ENCODE data around the gene AMBP.

GRCh38 chr9:114099669-114100270, 21.7 kb upstream of the AMBP start:
- TF ChIP-seq CTCF (IDR thresholded peaks at IDR 0.05): no peak
- no peak for TF ChIP-seq ZBTB33 (IDR thresholded peaks at IDR 0.05; ENCODE audit: borderline replicate concordance, low read depth)
- no peak for TF ChIP-seq EZH2phosphoT487 (IDR thresholded peaks at IDR 0.05; ENCODE audit: borderline replicate concordance, low read depth)
- TF ChIP-seq MAX (IDR thresholded peaks at IDR 0.05; ENCODE audit: low read depth): no peak
- TF ChIP-seq MXI1 (IDR thresholded peaks at IDR 0.05; ENCODE audit: low read depth, low read length): no peak
- TF ChIP-seq SIN3A (IDR thresholded peaks at IDR 0.05; ENCODE audit: borderline replicate concordance, low read depth, low read length): no peak
- no peak for TF ChIP-seq RFX5 (IDR thresholded peaks at IDR 0.05; ENCODE audit: low read length)
- TF ChIP-seq USF2 (IDR thresholded peaks at IDR 0.05; ENCODE audit: borderline replicate concordance, low read depth, low read length): no peak
- TF ChIP-seq POLR2AphosphoS5 (IDR thresholded peaks at IDR 0.05; ENCODE audit: low read depth, low read length): no peak
- no peak for TF ChIP-seq MEF2A (IDR thresholded peaks at IDR 0.05; ENCODE audit: borderline replicate concordance, low read depth)
